K562 (cell line): Measurements from ENCODE around the gene ELOVL7. TPM values are rescaled to one million over a fixed set of nuclear protein-coding genes. Genes with fewer than 3 reads are reported as not detected.

Experiments
- CHAMP1 ChIP-seq: fragments of 450-650 bp; IDR thresholded peaks from 2 replicates; pipeline ENCODE4 v1.6.1; 2016; ENCODE audit warnings: mild to moderate bottlenecking
- HCFC1 ChIP-seq: IDR thresholded peaks from 2 replicates; pipeline ENCODE4 v1.6.1; 2012; ENCODE audit warnings: low read depth, low read length, improper control_type of control experiment
- IFI16 ChIP-seq: fragments of 250-450 bp; sonication (Bioruptor Pico); IDR thresholded peaks from 2 replicates; pipeline ENCODE4 v2.1.2; 2022; ENCODE audit warnings: mild to moderate bottlenecking, inconsistent platforms
- KLF13 ChIP-seq: fragments of 450-650 bp; IDR thresholded peaks from 2 replicates; pipeline ENCODE4 v1.6.1; 2016; ENCODE audit warnings: missing genetic modification characterization, low read depth, mild to moderate bottlenecking, missing compliant biosample characterization, moderate library complexity, borderline replicate concordance
- MBD1 ChIP-seq: fragments of 250-450 bp; sonication (Bioruptor Pico); IDR thresholded peaks from 2 replicates; pipeline ENCODE4 v1.8.0; 2022; ENCODE audit warnings: inconsistent platforms
- NFE2L1 ChIP-seq: fragments of 450-650 bp; IDR thresholded peaks from 2 replicates; pipeline ENCODE4 v1.6.1; 2016; ENCODE audit warnings: missing genetic modification characterization, low read depth, mild to moderate bottlenecking, missing compliant biosample characterization, moderate library complexity, borderline replicate concordance
- SMARCB1 ChIP-seq: IDR thresholded peaks from 2 replicates; pipeline ENCODE4 v1.6.1; 2011; ENCODE audit warnings: improper control_type of control experiment, low read depth; ENCODE audit not compliant: insufficient read length
- TGIF2 ChIP-seq: sonication (generic); formaldehyde crosslinking; IDR thresholded peaks from 2 replicates; pipeline ENCODE4 v1.8.1; 2022; ENCODE audit warnings: mild to moderate bottlenecking, missing genetic modification reagents, moderate library complexity
- ZNF23 ChIP-seq: fragments of 250-450 bp; sonication (Bioruptor Pico); IDR thresholded peaks from 2 replicates; pipeline ENCODE4 v1.4.0; 2020; ENCODE audit warnings: mild to moderate bottlenecking
- ZZZ3 ChIP-seq: fragments of 450-650 bp; IDR thresholded peaks from 2 replicates; pipeline ENCODE4 v1.6.1; 2016; ENCODE audit warnings: antibody characterized with exemption, mild to moderate bottlenecking, moderate library complexity
- polyA plus RNA-seq, 8 experiments: library from polyadenylated mRNA; depleted of rRNA in 4 of 8; stranded (reverse) in 5 of 8; unstranded in 3 of 8; fragments of >200 nt; fragmentation: Nextera tagmentation in 2 of 8; fragmentation: Illumina TruSeq in 1 of 8; extraction: Ambion mirVana in 2 of 8; extraction: Trizol in 1 of 8; gene quantifications; 2 replicates each; pipeline versions ENCODE4 v1.2.1 to v1.2.3, GENCODE V29; 2011 to 2014; ENCODE audit warnings: inconsistent platforms in 1 of 8, missing spikeins in 1 of 8
- total RNA-seq, 7 experiments: library from RNA; depleted of rRNA in 6 of 7; stranded (reverse); fragments of >200 nt in 6 of 7; fragmentation: Illumina TruSeq in 2 of 7; extraction: Trizol in 2 of 7; gene quantifications; 2 replicates each; pipeline versions ENCODE4 v1.2.1 to v1.2.3, GENCODE V29; 2011 to 2021; ENCODE audit warnings: low replicate concordance in 1 of 7
- TF ChIP-seq, protein P1 (sequence below): fragments of 450-650 bp; IDR thresholded peaks from 2 replicates; pipeline ENCODE4 v1.6.1; 2016; ENCODE audit warnings: mild to moderate bottlenecking, moderate library complexity

The ELOVL7 gene
- total and polyA plus RNA-seq, 9 of the 15 experiments (the other 6 are each of a cell fraction or from before 2014, with no cell fraction given) = 4.5 to 12.3 (median 6.9) TPM

DNA sequence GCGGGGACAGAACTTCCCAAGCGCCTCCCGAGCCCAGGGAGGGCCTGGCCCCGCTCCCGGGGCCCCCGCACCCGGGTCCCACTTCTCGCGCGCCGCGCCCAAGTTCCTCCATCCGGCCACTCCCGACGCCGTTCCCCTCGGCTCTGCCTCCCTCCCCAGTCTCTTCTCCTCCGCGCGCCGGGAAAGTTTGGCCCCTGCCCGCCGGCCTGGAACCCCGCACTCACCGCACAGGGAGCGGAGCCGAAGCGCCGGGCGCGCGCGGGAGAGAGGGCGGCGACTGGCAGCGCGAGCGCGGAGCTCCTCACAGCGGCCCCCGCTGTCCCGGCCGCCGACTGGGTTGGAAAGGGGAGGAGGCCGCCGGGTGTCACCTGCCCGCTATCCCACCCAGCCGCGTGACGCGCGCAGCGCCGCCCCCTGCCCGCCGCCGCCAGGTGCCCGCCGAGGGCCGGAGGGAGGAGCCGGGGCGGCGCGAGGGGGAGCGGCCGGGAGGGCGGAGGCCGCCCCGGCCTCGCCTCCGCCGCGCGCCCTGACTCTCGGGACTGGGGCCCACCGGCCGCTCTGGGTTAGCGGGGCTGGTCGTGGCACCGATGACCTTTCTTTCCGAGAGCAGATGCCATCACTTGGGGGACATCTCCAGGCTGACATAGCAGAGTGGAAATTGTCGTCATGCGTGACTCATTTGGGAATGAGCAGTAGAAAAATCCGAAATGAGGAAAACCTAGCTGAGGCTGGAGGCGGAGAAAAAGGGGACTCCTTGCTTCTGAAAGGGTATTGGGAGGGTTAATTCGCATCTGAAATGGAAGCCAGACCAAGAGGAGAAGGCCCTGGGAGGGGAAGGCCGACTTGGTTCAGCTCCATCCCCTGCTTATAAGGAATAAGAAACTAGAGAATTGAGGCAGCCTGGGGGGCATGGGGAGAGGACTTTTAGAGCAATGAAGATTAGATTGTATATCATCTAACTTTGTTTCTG, at the start of gene ELOVL7 (continued):
- TF ChIP-seq CHAMP1 (no peak), KLF13 (tag) (no peak), HCFC1 (no peak), SMARCB1 (no peak), MBD1 (CRISPR knock-in tag) (no peak), ZZZ3 (no peak), IFI16 (CRISPR knock-in tag) (no peak), ZNF23 (CRISPR knock-in tag) (no peak), TGIF2 (CRISPR knock-in tag) (peak; percentile 84; the same call in 1 of the 2 replicates), NFE2L1 (tag) (no peak)
- TF ChIP-seq, protein P1, sequence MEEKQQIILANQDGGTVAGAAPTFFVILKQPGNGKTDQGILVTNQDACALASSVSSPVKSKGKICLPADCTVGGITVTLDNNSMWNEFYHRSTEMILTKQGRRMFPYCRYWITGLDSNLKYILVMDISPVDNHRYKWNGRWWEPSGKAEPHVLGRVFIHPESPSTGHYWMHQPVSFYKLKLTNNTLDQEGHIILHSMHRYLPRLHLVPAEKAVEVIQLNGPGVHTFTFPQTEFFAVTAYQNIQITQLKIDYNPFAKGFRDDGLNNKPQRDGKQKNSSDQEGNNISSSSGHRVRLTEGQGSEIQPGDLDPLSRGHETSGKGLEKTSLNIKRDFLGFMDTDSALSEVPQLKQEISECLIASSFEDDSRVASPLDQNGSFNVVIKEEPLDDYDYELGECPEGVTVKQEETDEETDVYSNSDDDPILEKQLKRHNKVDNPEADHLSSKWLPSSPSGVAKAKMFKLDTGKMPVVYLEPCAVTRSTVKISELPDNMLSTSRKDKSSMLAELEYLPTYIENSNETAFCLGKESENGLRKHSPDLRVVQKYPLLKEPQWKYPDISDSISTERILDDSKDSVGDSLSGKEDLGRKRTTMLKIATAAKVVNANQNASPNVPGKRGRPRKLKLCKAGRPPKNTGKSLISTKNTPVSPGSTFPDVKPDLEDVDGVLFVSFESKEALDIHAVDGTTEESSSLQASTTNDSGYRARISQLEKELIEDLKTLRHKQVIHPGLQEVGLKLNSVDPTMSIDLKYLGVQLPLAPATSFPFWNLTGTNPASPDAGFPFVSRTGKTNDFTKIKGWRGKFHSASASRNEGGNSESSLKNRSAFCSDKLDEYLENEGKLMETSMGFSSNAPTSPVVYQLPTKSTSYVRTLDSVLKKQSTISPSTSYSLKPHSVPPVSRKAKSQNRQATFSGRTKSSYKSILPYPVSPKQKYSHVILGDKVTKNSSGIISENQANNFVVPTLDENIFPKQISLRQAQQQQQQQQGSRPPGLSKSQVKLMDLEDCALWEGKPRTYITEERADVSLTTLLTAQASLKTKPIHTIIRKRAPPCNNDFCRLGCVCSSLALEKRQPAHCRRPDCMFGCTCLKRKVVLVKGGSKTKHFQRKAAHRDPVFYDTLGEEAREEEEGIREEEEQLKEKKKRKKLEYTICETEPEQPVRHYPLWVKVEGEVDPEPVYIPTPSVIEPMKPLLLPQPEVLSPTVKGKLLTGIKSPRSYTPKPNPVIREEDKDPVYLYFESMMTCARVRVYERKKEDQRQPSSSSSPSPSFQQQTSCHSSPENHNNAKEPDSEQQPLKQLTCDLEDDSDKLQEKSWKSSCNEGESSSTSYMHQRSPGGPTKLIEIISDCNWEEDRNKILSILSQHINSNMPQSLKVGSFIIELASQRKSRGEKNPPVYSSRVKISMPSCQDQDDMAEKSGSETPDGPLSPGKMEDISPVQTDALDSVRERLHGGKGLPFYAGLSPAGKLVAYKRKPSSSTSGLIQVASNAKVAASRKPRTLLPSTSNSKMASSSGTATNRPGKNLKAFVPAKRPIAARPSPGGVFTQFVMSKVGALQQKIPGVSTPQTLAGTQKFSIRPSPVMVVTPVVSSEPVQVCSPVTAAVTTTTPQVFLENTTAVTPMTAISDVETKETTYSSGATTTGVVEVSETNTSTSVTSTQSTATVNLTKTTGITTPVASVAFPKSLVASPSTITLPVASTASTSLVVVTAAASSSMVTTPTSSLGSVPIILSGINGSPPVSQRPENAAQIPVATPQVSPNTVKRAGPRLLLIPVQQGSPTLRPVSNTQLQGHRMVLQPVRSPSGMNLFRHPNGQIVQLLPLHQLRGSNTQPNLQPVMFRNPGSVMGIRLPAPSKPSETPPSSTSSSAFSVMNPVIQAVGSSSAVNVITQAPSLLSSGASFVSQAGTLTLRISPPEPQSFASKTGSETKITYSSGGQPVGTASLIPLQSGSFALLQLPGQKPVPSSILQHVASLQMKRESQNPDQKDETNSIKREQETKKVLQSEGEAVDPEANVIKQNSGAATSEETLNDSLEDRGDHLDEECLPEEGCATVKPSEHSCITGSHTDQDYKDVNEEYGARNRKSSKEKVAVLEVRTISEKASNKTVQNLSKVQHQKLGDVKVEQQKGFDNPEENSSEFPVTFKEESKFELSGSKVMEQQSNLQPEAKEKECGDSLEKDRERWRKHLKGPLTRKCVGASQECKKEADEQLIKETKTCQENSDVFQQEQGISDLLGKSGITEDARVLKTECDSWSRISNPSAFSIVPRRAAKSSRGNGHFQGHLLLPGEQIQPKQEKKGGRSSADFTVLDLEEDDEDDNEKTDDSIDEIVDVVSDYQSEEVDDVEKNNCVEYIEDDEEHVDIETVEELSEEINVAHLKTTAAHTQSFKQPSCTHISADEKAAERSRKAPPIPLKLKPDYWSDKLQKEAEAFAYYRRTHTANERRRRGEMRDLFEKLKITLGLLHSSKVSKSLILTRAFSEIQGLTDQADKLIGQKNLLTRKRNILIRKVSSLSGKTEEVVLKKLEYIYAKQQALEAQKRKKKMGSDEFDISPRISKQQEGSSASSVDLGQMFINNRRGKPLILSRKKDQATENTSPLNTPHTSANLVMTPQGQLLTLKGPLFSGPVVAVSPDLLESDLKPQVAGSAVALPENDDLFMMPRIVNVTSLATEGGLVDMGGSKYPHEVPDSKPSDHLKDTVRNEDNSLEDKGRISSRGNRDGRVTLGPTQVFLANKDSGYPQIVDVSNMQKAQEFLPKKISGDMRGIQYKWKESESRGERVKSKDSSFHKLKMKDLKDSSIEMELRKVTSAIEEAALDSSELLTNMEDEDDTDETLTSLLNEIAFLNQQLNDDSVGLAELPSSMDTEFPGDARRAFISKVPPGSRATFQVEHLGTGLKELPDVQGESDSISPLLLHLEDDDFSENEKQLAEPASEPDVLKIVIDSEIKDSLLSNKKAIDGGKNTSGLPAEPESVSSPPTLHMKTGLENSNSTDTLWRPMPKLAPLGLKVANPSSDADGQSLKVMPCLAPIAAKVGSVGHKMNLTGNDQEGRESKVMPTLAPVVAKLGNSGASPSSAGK = no peak
